H1 (cell line): ENCODE measurements around the gene CRYBB3. TPM values are rescaled to one million over a fixed set of nuclear protein-coding genes. Genes with fewer than 3 reads are reported as not detected.

Experiments
- CTCF ChIA-PET: fragments of 300-600 bp; sonication (Branson Sonifier 250); formaldehyde crosslinking; loops from one replicate; lab custom pipeline; 2021; ENCODE audit not compliant: partially characterized antibody; lab: Charles Lee
- POLR2A ChIA-PET: fragments of 300-600 bp; sonication (Branson Sonifier 250); formaldehyde crosslinking; loops from one replicate; lab custom pipeline; 2021; ENCODE audit warnings: inconsistent platforms; ENCODE audit not compliant: partially characterized antibody; lab: Charles Lee
- DNase-seq, 2 experiments: peaks; one replicate each; pipeline versions ENCODE4 v3.0.0 to v3.0.0-alpha.2; 2010 to 2022; ENCODE audit warnings: low spot score in 2 of 2, low read depth in 1 of 2, mixed read lengths in 1 of 2
- FAIRE-seq: peaks from 2 replicates; lab custom pipeline; 2011; peaks lifted over from hg19 to GRCh38; lab: Jason Lieb, UNC
- H2AFZ ChIP-seq: 2 replicates; pipeline ENCODE4 v1.8.1; 2012; ENCODE audit warnings: low read length, inconsistent platforms
- H2AK5ac ChIP-seq: 2 replicates; pipeline ENCODE4 v1.6.1; 2013; ENCODE audit warnings: low read depth, low read length
- H2BK120ac ChIP-seq: replicated peaks from 2 replicates; pipeline ENCODE3; 2013; ENCODE audit warnings: low read depth, low read length, inconsistent platforms
- H2BK12ac ChIP-seq: 2 replicates; pipeline ENCODE4 v1.6.1; 2013; ENCODE audit warnings: low read depth, low read length
- H2BK15ac ChIP-seq: 2 replicates; pipeline ENCODE4 v1.6.1; 2013; ENCODE audit warnings: low read length
- H2BK20ac ChIP-seq: 2 replicates; pipeline ENCODE4 v1.6.1; 2013; ENCODE audit warnings: low read length
- H2BK5ac ChIP-seq: 2 replicates; pipeline ENCODE4 v1.6.1; 2013; ENCODE audit warnings: low read depth, low read length
- H3K14ac ChIP-seq: 2 replicates; pipeline ENCODE4 v1.6.1; 2013; ENCODE audit warnings: inconsistent platforms; ENCODE audit not compliant: insufficient read length
- H3K18ac ChIP-seq: 2 replicates; pipeline ENCODE4 v1.6.1; 2013; ENCODE audit warnings: low read length; ENCODE audit errors: extremely low read depth
- H3K23ac ChIP-seq: 2 replicates; pipeline ENCODE4 v1.6.1; 2013; ENCODE audit warnings: inconsistent platforms; ENCODE audit not compliant: insufficient read length
- H3K23me2 ChIP-seq: 2 replicates; pipeline ENCODE4 v1.6.1; 2013; ENCODE audit warnings: low read depth, low read length
- H3K27ac ChIP-seq: 2 replicates; pipeline ENCODE4 v1.6.1; 2011; ENCODE audit warnings: low read depth, low read length, inconsistent platforms
- H3K27me3 ChIP-seq, 4 experiments: replicated peaks in 1 of 4; 1 replicate in 1 of 4; 2 replicates in 3 of 4; pipeline versions ENCODE4 v1.6.1 to v1.8.1; 2011 to 2013; ENCODE audit warnings: low read length in 3 of 4, mild to moderate bottlenecking in 3 of 4, inconsistent platforms in 2 of 4, mixed read lengths in 2 of 4, moderate library complexity in 1 of 4; ENCODE audit not compliant: control insufficient read depth in 3 of 4, insufficient read depth in 3 of 4; ENCODE audit errors: extremely low read depth in 1 of 4
- H3K36me3 ChIP-seq, 4 experiments: 2 replicates each; pipeline versions ENCODE4 v1.6.1 to v1.8.1; 2011 to 2013; ENCODE audit warnings: mild to moderate bottlenecking in 4 of 4, low read length in 3 of 4, moderate library complexity in 2 of 4, control low read depth in 1 of 4, inconsistent platforms in 1 of 4; ENCODE audit not compliant: insufficient read depth in 4 of 4, control insufficient read depth in 2 of 4
- H3K4ac ChIP-seq: replicated peaks from 2 replicates; pipeline ENCODE3; 2013; ENCODE audit warnings: low read length, low read depth, mixed read lengths, inconsistent platforms; ENCODE audit not compliant: insufficient read length
- H3K4me1 ChIP-seq, 4 experiments: replicated peaks in 1 of 4; 1 replicate in 1 of 4; 2 replicates in 3 of 4; pipeline versions ENCODE4 v1.6.1 to v1.8.1; 2011 to 2013; ENCODE audit warnings: low read length in 3 of 4, inconsistent platforms in 2 of 4, mixed read lengths in 1 of 4; ENCODE audit not compliant: insufficient read depth in 4 of 4, control insufficient read depth in 3 of 4
- H3K4me2 ChIP-seq, 2 experiments: 2 replicates each; pipeline versions ENCODE4 v1.6.1 to v1.8.1; 2011 to 2013; ENCODE audit warnings: low read depth in 2 of 2, low read length in 2 of 2, control low read depth in 1 of 2, inconsistent platforms in 1 of 2, mild to moderate bottlenecking in 1 of 2; ENCODE audit not compliant: insufficient read depth in 1 of 2
- H3K4me3 ChIP-seq, 4 experiments: fragments of 200-600, 300-600 bp in 1 of 4; sonication (generic), shearing (Covaris generic), sonication (Bioruptor Twin) in 1 of 4; 2 replicates each; pipeline versions ENCODE4 v1.5.1 to v1.8.1; 2011 to 2016; ENCODE audit warnings: low read length in 4 of 4, low read depth in 3 of 4, control low read depth in 2 of 4, inconsistent platforms in 2 of 4, mild to moderate bottlenecking in 2 of 4, mixed read lengths in 1 of 4, moderate library complexity in 1 of 4; ENCODE audit not compliant: insufficient read depth in 2 of 4; ENCODE audit errors: extremely low read depth in 1 of 4
- H3K56ac ChIP-seq: replicated peaks from 2 replicates; pipeline ENCODE3; 2013; ENCODE audit warnings: low read depth, mild to moderate bottlenecking, mixed read lengths, low read length, inconsistent platforms; ENCODE audit not compliant: insufficient read length
- H3K79me1 ChIP-seq: 2 replicates; pipeline ENCODE4 v1.6.1; 2013; ENCODE audit warnings: low read depth, low read length, control low read depth
- H3K79me2 ChIP-seq, 2 experiments: 2 replicates each; pipeline versions ENCODE4 v1.6.1 to v1.8.1; 2012 to 2013; ENCODE audit warnings: low read length in 2 of 2, mild to moderate bottlenecking in 2 of 2, inconsistent platforms in 1 of 2; ENCODE audit not compliant: insufficient read depth in 2 of 2, control insufficient read depth in 1 of 2
- H3K9ac ChIP-seq, 4 experiments: replicated peaks in 1 of 4; 1 replicate in 1 of 4; 2 replicates in 3 of 4; pipeline versions ENCODE4 v1.6.1 to v1.8.1; 2011 to 2013; ENCODE audit warnings: low read depth in 3 of 4, low read length in 3 of 4, control low read depth in 2 of 4, mild to moderate bottlenecking in 2 of 4, moderate library complexity in 2 of 4, inconsistent platforms in 1 of 4; ENCODE audit errors: extremely low read depth in 1 of 4
- H3K9me3 ChIP-seq, 2 experiments: 2 replicates each; pipeline versions ENCODE4 v1.6.1 to v1.8.1; 2012 to 2013; ENCODE audit warnings: mild to moderate bottlenecking in 2 of 2, moderate library complexity in 2 of 2, control low read depth in 1 of 2, inconsistent platforms in 1 of 2, low read depth in 1 of 2, low read length in 1 of 2, mixed read lengths in 1 of 2; ENCODE audit not compliant: insufficient read depth in 2 of 2
- H4K20me1 ChIP-seq, 2 experiments: replicated peaks in 1 of 2; 2 replicates each; pipeline versions ENCODE3 to v1.8.1; 2011 to 2013; ENCODE audit warnings: inconsistent platforms in 2 of 2, low read length in 2 of 2, mild to moderate bottlenecking in 1 of 2; ENCODE audit not compliant: insufficient read depth in 2 of 2, control insufficient read depth in 1 of 2
- H4K5ac ChIP-seq: 2 replicates; pipeline ENCODE4 v1.6.1; 2013; ENCODE audit warnings: low read length, low read depth, mixed read lengths, inconsistent platforms; ENCODE audit not compliant: insufficient read length
- H4K8ac ChIP-seq: 2 replicates; pipeline ENCODE4 v1.8.0; 2013; ENCODE audit warnings: mild to moderate bottlenecking, moderate library complexity, low read length, inconsistent platforms; ENCODE audit not compliant: insufficient read depth; ENCODE audit errors: extremely low read depth
- H4K91ac ChIP-seq: replicated peaks from 2 replicates; pipeline ENCODE3; 2013; ENCODE audit warnings: low read length, mixed read lengths, inconsistent platforms; ENCODE audit not compliant: insufficient read length
- HDAC2 ChIP-seq, 2 experiments: fragments of 300-600 bp in 1 of 2; sonication (generic) in 1 of 2; IDR thresholded peaks; 2 replicates each; pipeline ENCODE4 v1.6.1; 2011 to 2012; ENCODE audit warnings: low read depth in 2 of 2, low read length in 2 of 2, mild to moderate bottlenecking in 2 of 2, moderate library complexity in 2 of 2, borderline replicate concordance in 1 of 2, inconsistent platforms in 1 of 2
- YY1 ChIP-seq: IDR thresholded peaks from 2 replicates; pipeline ENCODE4 v1.6.1; 2011; ENCODE audit warnings: low read depth, mild to moderate bottlenecking, low read length
- WGBS, 2 experiments: shearing (Covaris generic) in 1 of 2; methylation state at CpG; one replicate each; pipeline versions ENCODE4 v1.1.6 to v1.1.7; 2013 to 2015; ENCODE audit warnings: low lambda C conversion rate in 2 of 2, mixed read lengths in 2 of 2, inconsistent platforms in 1 of 2, low coverage in 1 of 2, missing lambda C conversion rate in 1 of 2; ENCODE audit not compliant: insufficient replicate concordance in 2 of 2, insufficient coverage in 1 of 2, insufficient read length in 1 of 2; ENCODE audit errors: extremely low coverage in 1 of 2, missing lambda C conversion rate in 1 of 2; 5-methylcytosine and 5-hydroxymethylcytosine counted together
- polyA plus RNA-seq, 7 experiments: library from polyadenylated mRNA; depleted of rRNA in 3 of 7; stranded (reverse) in 5 of 7; unstranded in 2 of 7; fragments of >200 nt in 5 of 7; fragments of 200-250 nt in 2 of 7; gene quantifications; 1 replicate in 5 of 7; 2 replicates in 1 of 7; 4 replicates in 1 of 7; pipeline versions ENCODE4 v1.2.1 to v1.2.3, GENCODE V29; 2011 to 2013; ENCODE audit warnings: missing spikeins in 2 of 7, mixed read lengths in 2 of 7
- total RNA-seq: library from RNA; stranded (reverse); fragmentation: NEBNext Ultra II Directional; extraction: Animal tissue kit (Norgen Biotek cat#: 25700); gene quantifications from 2 replicates; pipeline ENCODE4 v1.2.1, GENCODE V29; 2021
- TF ChIP-seq, protein P1 (sequence below), 3 experiments: IDR thresholded peaks; 1 replicate in 2 of 3; 2 replicates in 1 of 3; pipeline versions ENCODE4 v1.5.1 to v1.6.1; 2011; ENCODE audit warnings: low read length in 3 of 3, mild to moderate bottlenecking in 3 of 3, inconsistent platforms in 2 of 3, low read depth in 1 of 3, moderate library complexity in 1 of 3; ENCODE audit not compliant: insufficient read depth in 1 of 3; ENCODE audit errors: control extremely low read depth in 1 of 3

CRYBB3 gene
- total and polyA plus RNA-seq, 2 of the 8 experiments (the other 6 are each of a cell fraction or from before 2014, with no cell fraction given) = 0.44 to 0.58 TPM

DNA sequence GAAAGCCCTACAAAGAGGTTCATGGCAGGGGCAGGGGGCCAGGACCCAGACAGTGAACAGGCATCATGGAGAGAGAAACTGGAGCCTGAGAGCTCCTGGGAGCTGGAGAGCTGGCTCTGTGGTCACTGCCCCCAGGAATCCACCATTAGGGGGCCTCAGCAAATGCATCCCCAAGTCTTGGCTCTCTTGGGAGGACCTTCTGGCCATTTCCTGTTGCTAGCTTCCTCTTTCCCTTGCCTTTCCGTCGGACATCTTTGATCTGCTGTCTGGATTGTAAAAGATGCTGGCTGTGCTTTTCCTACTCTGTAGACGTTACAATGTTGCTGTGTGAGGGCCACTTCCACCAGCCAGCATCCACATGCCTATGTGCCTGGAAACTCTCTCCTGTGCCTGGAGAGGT lies 12.7 kb downstream of the CRYBB3 start:
- no peak overlapping the region for H3K14ac ChIP-seq
- DNase-seq = no peak
- H2BK5ac ChIP-seq = no peak overlapping the region
- H3K23ac ChIP-seq = no peak overlapping the region
- H3K9ac ChIP-seq = no peak overlapping the region
- H3K4me1 ChIP-seq = peaks cover 0 to 2% (median 0%) of the 10 kb centered on the region in 4 experiments; a peak in 1 of 7 replicates
- H3K79me1 ChIP-seq = no peaks in the 10 kb centered on the region
- no peak overlapping the region for H2BK12ac ChIP-seq
- H2BK20ac ChIP-seq = no peak overlapping the region
- no peak overlapping the region for H2BK120ac ChIP-seq
- H3K18ac ChIP-seq = no peak overlapping the region
- H2BK15ac ChIP-seq = no peak overlapping the region
- H3K56ac ChIP-seq = no peak overlapping the region
- no peak overlapping the region for H4K5ac ChIP-seq
- TF ChIP-seq YY1 (peak; percentile 72; the same call in 1 of the 2 replicates), HDAC2 (IDR thresholded peaks at IDR 0.05; ENCODE audit: borderline replicate concordance in 1 of 2, low read depth in 2 of 2, low read length in 2 of 2) (no peak)
- TF ChIP-seq, protein P1, sequence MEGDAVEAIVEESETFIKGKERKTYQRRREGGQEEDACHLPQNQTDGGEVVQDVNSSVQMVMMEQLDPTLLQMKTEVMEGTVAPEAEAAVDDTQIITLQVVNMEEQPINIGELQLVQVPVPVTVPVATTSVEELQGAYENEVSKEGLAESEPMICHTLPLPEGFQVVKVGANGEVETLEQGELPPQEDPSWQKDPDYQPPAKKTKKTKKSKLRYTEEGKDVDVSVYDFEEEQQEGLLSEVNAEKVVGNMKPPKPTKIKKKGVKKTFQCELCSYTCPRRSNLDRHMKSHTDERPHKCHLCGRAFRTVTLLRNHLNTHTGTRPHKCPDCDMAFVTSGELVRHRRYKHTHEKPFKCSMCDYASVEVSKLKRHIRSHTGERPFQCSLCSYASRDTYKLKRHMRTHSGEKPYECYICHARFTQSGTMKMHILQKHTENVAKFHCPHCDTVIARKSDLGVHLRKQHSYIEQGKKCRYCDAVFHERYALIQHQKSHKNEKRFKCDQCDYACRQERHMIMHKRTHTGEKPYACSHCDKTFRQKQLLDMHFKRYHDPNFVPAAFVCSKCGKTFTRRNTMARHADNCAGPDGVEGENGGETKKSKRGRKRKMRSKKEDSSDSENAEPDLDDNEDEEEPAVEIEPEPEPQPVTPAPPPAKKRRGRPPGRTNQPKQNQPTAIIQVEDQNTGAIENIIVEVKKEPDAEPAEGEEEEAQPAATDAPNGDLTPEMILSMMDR (IDR thresholded peaks at IDR 0.05; ENCODE audit: control extremely low read depth in 1 of 3, insufficient read depth in 1 of 3, low read depth in 1 of 3, low read length in 3 of 3) = peak; percentile 17 to 27 (median 22); a peak in 3 of 4 replicates
- TF ChIP-seq, all 59 proteins: peak for 2
- Histone ChIP-seq H3K23me2 (peaks cover 4% of the 10 kb centered on the region; the same call in 1 of the 2 replicates), H3K4ac (no peak overlapping the region), H3K27me3 (no peaks in the 10 kb centered on the region), H3K9me3 (peaks cover 3 to 5% of the 10 kb centered on the region in 2 experiments; a peak in 1 of 4 replicates), H3K4me2 (no peak overlapping the region), H3K4me3 (no peak overlapping the region), H4K20me1 (no peaks in the 10 kb centered on the region), H4K91ac (no peak overlapping the region), H3K27ac (no peak overlapping the region), H4K8ac (no peak overlapping the region; the same call in 1 of the 2 replicates), H3K36me3 (no peaks in the 10 kb centered on the region), H3K79me2 (no peaks in the 10 kb centered on the region), H2AFZ (peak overlapping the region; percentile 84; the same call in 1 of the 2 replicates), H2AK5ac (no peak overlapping the region)
- ChIA-PET CTCF (interaction anchor here (0.6 to 3.5 kb wide), 14 partner anchors 10 to 618 kb away, joined by 3 to 18 read pairs (median 4); partner anchors contain the start of gene CRYBB3), POLR2A (interaction anchor here (1.6 kb wide), 1 partner anchor 10 kb away, joined by 4 read pairs; no protein-coding TSS in a partner anchor)
- FAIRE-seq = no peak
- WGBS, 2 experiments = 91% methylated on average over 3 of the region's 3 CpGs; no CpG with 5 or more reads in 1 of the 2 experiments
